Brain microvascular endothelial cell (primary cell): Measurements from ENCODE around the gene PACRG.

Experiments
- DNase-seq: peaks from one replicate; pipeline ENCODE4 v3.0.0-alpha.2; 2020
- H3K27ac ChIP-seq: fragments of 250-450 bp; sonication (Bioruptor Pico); 2 replicates; pipeline ENCODE4 v1.5.1; 2020; ENCODE audit warnings: mild to moderate bottlenecking, moderate library complexity
- H3K27me3 ChIP-seq: fragments of 250-450 bp; sonication (Bioruptor Pico); replicated peaks from 2 replicates; pipeline ENCODE4 v1.5.1; 2020; ENCODE audit warnings: mild to moderate bottlenecking
- H3K36me3 ChIP-seq: fragments of 250-450 bp; sonication (Bioruptor Pico); replicated peaks from 2 replicates; pipeline ENCODE4 v1.5.1; 2020; ENCODE audit warnings: mild to moderate bottlenecking
- H3K4me3 ChIP-seq: 2 replicates; pipeline ENCODE4 v1.5.1; 2011; ENCODE audit warnings: low read depth, mild to moderate bottlenecking, control low read depth, low read length, moderate library complexity
- in situ Hi-C: cut with HindIII; loops from 2 replicates; pipeline ENCODE4 v1.10.0; 2017; ENCODE audit warnings: low sequenced_read_pairs, low pct_ligation_motif_present
- TF ChIP-seq, protein P1 (sequence below): IDR thresholded peaks from 2 replicates; pipeline ENCODE4 v1.5.1; 2011; ENCODE audit warnings: low read depth, mild to moderate bottlenecking, moderate library complexity, low read length, control low read depth, inconsistent platforms; ENCODE audit errors: missing control alignments

PACRG gene

DNA sequence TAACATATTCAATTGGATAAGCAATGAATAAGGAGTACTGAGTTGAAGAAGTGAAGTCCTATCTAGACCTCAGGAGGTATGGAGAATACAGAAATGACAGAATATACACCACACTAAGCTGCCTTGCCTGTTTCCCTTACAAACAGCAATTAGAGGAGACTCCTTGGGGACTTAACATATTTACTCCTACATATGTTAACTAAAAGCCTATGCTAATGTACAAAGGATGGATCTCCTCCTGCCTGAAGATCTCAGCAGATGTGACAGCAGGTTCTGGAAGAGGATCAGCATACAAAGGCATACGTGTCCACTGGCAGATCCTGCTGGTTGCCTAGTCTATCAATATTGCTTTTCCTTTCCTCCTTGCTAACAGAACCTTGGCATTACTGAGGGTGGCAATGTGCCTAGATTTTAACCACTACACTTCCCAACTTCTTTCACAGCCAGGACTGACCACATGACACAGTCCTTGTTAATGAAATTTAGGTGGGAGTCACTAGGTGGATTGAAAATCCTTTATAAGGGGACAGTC, 29.8 kb upstream of the PACRG start:
- no peaks in the 10 kb centered on the region for H3K27me3 ChIP-seq
- no peak overlapping the region for H3K4me3 ChIP-seq
- TF ChIP-seq, protein P1, sequence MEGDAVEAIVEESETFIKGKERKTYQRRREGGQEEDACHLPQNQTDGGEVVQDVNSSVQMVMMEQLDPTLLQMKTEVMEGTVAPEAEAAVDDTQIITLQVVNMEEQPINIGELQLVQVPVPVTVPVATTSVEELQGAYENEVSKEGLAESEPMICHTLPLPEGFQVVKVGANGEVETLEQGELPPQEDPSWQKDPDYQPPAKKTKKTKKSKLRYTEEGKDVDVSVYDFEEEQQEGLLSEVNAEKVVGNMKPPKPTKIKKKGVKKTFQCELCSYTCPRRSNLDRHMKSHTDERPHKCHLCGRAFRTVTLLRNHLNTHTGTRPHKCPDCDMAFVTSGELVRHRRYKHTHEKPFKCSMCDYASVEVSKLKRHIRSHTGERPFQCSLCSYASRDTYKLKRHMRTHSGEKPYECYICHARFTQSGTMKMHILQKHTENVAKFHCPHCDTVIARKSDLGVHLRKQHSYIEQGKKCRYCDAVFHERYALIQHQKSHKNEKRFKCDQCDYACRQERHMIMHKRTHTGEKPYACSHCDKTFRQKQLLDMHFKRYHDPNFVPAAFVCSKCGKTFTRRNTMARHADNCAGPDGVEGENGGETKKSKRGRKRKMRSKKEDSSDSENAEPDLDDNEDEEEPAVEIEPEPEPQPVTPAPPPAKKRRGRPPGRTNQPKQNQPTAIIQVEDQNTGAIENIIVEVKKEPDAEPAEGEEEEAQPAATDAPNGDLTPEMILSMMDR, result no peak
- no peaks in the 10 kb centered on the region for H3K36me3 ChIP-seq
- in situ Hi-C loops, result no loop called here
- no peak overlapping the region for H3K27ac ChIP-seq
- no peak for DNase-seq

DNA sequence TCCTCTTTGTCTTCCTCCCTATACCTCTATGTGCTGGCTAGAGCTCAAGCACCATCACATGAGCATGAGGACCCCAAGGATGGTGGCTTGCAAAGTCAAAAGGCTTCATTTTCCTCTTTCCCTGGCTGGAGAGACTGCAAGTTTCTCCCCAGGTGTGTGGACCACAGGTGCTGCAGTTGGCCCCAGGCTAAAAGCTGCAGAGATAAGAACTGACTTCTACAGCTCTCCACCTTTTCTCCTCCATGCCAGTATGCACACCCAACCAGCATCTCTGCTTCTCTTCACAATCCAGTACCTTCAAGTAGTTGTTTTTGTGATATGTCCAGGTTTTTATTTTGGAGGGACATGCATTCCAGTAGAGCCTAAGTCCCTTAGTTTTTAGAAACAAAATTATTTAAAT, 29.3 kb upstream of the PACRG start:
- Histone ChIP-seq H3K4me3 (no peak overlapping the region), H3K27me3 (no peaks in the 10 kb centered on the region), H3K27ac (no peak overlapping the region), H3K36me3 (no peaks in the 10 kb centered on the region)
- TF ChIP-seq, protein P1, result no peak
- no peak for DNase-seq
- in situ Hi-C loops, result no loop called here

DNA sequence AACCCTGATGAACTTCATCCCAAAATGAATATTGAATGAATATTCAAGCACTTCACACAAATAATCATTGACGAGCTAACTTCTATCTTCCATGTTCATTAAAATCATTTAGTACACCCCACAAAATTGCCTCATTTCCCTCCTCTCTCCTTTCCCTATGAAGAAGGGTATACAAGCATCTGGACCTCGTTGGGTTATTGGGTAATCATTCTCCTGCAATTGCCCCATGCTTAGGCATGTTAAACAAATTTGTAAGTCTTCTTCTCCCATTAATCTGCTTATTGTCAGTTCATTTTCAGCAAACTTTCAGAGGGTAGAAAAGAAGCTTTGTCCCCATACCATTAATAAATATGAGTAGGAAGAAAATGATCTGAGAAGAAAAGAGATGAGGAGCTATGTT, 27.8 kb upstream of the PACRG start:
- DNase-seq, result no peak
- in situ Hi-C loops, result no loop called here
- TF ChIP-seq, protein P1, result no peak

DNA sequence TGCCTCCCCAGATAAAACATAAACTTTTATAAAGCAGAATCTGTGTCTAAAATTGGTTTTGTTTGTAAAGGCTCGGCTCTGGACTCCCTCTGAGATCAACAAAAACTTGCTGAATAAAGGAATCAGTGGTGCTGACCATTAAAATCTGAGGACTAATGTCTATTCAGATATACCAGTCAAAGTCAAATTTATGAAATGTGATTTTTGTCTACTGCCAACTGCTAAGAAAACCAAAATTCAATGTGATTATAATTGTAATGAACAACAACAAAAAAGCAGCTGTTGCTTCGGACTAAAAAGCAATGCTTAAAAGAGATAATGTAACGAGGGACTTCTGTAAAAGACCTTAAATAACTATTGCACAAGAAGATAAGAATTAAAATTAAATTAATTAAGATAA, 26.8 kb upstream of the PACRG start:
- Histone ChIP-seq H3K27ac (no peak overlapping the region), H3K36me3 (no peaks in the 10 kb centered on the region), H3K27me3 (no peaks in the 10 kb centered on the region), H3K4me3 (no peak overlapping the region)
- DNase-seq, result no peak
- TF ChIP-seq, protein P1, result no peak
- in situ Hi-C loops, result no loop called here

More for the DNA sequence above, 27.8 kb upstream of the PACRG start:
- Histone ChIP-seq H3K4me3 (no peak overlapping the region), H3K27ac (no peak overlapping the region), H3K36me3 (no peaks in the 10 kb centered on the region), H3K27me3 (no peaks in the 10 kb centered on the region)

DNA sequence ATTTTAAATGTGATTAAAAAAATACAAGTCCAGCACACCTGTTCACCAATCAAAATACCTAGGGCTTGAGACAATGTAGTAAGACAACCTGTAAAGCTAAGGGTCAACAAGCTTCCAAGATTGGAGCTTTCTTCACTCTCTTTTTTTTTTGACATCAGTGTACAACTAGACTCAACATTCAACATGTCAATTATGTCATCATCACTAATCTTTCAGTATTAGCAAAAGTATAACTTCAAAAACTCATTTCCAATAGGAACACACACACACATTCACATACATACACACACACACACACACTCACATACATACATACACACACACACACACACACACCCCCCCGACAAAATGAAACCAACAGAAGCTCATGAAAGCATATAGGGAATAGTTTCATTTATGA, 26.2 kb upstream of the PACRG start:
- DNase-seq, result no peak
- no peak overlapping the region for H3K4me3 ChIP-seq
- in situ Hi-C loops, result no loop called here
- H3K36me3 ChIP-seq, result no peaks in the 10 kb centered on the region
- TF ChIP-seq, protein P1, result no peak
- no peaks in the 10 kb centered on the region for H3K27me3 ChIP-seq
- no peak overlapping the region for H3K27ac ChIP-seq

DNA sequence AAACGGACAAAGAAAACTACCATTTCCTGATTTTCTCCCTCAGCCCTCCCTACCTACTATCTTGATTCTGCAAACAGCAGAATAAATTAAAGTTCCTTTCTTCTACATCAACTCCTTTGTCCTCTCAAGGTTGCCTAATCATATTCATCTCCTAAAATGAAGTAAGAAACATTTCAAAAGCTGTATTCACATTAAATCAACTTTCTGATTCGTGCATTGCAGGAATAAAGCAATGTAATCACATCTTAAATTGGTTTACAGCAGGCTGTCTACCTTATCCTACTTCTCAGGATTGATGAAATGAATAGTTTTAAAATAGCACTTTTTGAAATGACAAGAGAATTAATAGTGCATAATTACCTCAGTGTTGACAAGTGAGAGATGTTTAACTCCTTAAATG, 25.3 kb upstream of the PACRG start:
- H3K27me3 ChIP-seq, result no peaks in the 10 kb centered on the region
- in situ Hi-C loops, result no loop called here
- H3K4me3 ChIP-seq, result no peak overlapping the region
- H3K27ac ChIP-seq, result no peak overlapping the region
- no peak for DNase-seq
- TF ChIP-seq, protein P1, result no peak
- no peaks in the 10 kb centered on the region for H3K36me3 ChIP-seq
